Thoracic aorta (tissue), 2 donors: Measurements from ENCODE around the gene DPP6. TPM values are rescaled to one million over a fixed set of nuclear protein-coding genes. Genes with fewer than 3 reads are reported as not detected.

ENCODE experiments used
- ATAC-seq: fragments of 150-250 bp; one replicate; pipeline ENCODE4 v1.8.0; 2017; ENCODE audit warnings: low read depth; ENCODE audit not compliant: insufficient number of reproducible peaks, low FRiP score
- DNase-seq: peaks from one replicate; pipeline ENCODE4 v3.0.0-alpha.2; 2020; ENCODE audit warnings: low spot score
- H3K27ac ChIP-seq, 2 donors: fragments of 200-600 bp; sonication (generic); 1 replicate in 1 of 2; 2 replicates in 1 of 2; pipeline ENCODE4 v1.5.1; 2016; ENCODE audit warnings: mild to moderate bottlenecking in 2 of 2, moderate library complexity in 2 of 2
- H3K27me3 ChIP-seq: fragments of 200-600 bp; sonication (generic); replicated peaks from 2 replicates; pipeline ENCODE4 v1.6.0; 2016; ENCODE audit warnings: mild to moderate bottlenecking; ENCODE audit not compliant: insufficient read depth
- H3K36me3 ChIP-seq: fragments of 200-600 bp; sonication (generic); one replicate; pipeline ENCODE4 v1.5.1; 2016
- H3K4me1 ChIP-seq, 2 donors: fragments of 200-600 bp; sonication (generic); 1 replicate in 1 of 2; 2 replicates in 1 of 2; pipeline versions ENCODE4 v1.5.1 to v1.6.0; 2016; ENCODE audit warnings: low read depth in 2 of 2, mild to moderate bottlenecking in 1 of 2; ENCODE audit not compliant: control insufficient read depth in 1 of 2
- H3K4me3 ChIP-seq: fragments of 200-600 bp; sonication (generic); 2 replicates; pipeline ENCODE4 v1.5.1; 2016; ENCODE audit warnings: mild to moderate bottlenecking
- H3K9me3 ChIP-seq: fragments of 200-600 bp; sonication (generic); 2 replicates; pipeline ENCODE4 v1.5.1; 2016
- total RNA-seq, 2 donors: library from RNA; depleted of rRNA; stranded (reverse); fragments of >200 nt; gene quantifications; one replicate each; pipeline versions ENCODE4 v1.1.0 to v1.2.3, GENCODE V29; 2016
- TF ChIP-seq, protein P1 (sequence below): fragments of 200-600 bp; sonication (generic); IDR thresholded peaks from one replicate; pipeline ENCODE4 v1.5.1; 2019; ENCODE audit warnings: antibody characterized with exemption

The DPP6 gene
- total RNA-seq, 2 donors from 2014 or later: not detected

DNA sequence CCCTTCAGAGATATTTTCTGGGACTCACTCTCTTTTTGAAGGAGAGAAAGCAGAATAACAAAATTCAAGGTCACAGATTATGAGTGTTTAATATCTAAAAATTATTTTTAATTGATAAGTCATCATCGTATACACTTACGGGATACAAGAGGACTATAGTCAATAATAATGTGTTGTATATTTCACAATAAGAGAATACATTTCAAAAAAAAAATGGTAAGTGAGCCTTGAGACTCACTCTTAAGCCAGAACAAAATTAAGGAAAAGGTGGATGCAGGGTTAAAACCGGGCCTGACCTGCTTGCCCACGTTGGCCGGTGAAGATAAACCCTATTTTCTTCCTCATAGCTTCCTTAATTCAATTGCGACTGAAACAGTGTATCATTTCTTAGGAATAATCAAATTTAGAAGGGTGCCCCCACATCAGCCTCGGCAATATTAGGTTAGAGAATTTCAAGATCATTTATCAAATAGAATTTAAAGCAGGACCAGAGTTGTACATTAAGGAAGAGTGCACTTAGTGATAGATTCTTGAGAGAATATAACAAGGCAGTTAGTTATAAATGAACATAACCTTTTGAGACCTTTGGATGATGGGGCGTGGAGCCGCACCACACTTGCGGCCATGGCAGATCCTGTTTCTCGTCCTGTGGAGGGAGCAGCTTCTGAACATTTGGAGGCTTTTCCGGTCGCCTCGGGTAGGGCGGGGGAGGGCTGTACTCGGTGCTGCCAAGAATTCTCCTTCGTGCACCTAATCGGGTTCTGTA lies 628.9 kb downstream of the DPP6 start:
- Histone ChIP-seq H3K4me1 (no peaks in the 10 kb centered on the region), H3K4me3 (no peak overlapping the region), H3K36me3 (no peaks in the 10 kb centered on the region), H3K27ac (no peak overlapping the region), H3K9me3 (no peaks in the 10 kb centered on the region), H3K27me3 (no peaks in the 10 kb centered on the region)
- ATAC-seq (no peak), DNase-seq (no peak)
- TF ChIP-seq, protein P1, sequence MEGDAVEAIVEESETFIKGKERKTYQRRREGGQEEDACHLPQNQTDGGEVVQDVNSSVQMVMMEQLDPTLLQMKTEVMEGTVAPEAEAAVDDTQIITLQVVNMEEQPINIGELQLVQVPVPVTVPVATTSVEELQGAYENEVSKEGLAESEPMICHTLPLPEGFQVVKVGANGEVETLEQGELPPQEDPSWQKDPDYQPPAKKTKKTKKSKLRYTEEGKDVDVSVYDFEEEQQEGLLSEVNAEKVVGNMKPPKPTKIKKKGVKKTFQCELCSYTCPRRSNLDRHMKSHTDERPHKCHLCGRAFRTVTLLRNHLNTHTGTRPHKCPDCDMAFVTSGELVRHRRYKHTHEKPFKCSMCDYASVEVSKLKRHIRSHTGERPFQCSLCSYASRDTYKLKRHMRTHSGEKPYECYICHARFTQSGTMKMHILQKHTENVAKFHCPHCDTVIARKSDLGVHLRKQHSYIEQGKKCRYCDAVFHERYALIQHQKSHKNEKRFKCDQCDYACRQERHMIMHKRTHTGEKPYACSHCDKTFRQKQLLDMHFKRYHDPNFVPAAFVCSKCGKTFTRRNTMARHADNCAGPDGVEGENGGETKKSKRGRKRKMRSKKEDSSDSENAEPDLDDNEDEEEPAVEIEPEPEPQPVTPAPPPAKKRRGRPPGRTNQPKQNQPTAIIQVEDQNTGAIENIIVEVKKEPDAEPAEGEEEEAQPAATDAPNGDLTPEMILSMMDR: no peak

DNA sequence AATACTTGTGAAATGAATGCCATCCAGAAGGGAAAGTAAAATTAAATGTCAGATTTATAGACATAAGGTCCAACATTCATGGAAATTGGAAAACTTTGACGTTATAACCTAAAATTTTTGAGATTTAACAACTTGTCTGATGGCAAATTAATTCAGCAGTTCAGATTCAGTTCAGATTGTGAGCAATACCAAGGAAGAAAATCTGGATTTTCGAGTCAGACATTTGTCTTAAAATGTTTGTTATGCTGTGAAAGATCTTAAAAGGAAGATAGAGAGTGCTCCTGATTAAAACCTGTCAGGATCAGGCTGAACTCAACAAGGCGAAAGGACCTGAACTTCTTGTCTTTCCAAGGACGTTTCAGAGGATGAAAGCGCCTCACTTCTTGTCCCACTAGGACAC lies 629.8 kb downstream of the DPP6 start:
- no peak overlapping the region for H3K4me3 ChIP-seq
- TF ChIP-seq, protein P1: no peak
- H3K36me3 ChIP-seq: no peaks in the 10 kb centered on the region
- H3K4me1 ChIP-seq: no peaks in the 10 kb centered on the region
- no peaks in the 10 kb centered on the region for H3K9me3 ChIP-seq
- no peak overlapping the region for H3K27ac ChIP-seq
- no peaks in the 10 kb centered on the region for H3K27me3 ChIP-seq
- ATAC-seq: no peak
- no peak for DNase-seq

DNA sequence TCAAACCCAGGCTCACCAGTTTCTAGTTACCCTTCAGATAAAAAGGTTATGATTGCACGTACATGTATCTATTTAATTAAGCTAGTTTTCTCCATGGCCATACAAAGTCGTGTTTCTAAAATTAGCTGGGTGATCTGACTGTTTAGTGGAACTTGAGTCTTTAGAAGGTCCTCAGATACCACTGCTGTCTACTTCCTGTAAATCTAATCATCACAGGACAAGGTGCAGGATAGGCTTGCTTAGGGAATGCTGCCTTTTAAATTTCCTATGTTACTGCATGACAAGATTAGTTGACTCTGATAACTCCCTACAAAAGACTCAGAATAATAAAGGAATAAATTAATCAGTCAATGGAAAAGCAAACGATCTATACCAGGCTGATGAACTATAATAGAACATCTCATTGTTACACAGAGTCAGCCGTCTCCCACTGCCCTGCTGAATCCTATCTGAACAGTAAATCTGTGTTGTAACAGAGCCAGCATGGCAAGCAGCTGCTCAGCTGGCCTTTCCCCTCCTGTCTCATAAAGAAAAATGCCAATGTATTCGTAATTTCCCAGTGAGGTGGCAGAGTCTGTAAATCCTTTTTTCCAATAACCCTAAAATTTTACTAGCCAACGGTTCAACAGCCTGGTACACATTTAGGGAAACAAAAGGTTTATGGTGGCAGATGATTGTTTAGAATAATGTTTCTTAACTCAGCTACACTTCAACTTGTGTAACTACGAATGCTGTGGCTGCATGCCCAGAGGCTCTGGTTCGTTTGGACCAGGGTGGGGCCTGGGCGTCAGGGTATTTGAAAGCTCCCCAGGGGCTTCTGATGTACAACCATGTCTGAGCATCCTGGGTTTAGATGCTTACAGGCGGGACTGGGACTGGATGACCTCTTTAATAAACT lies 632.7 kb downstream of the DPP6 start:
- ATAC-seq (no peak), DNase-seq (no peak)
- Histone ChIP-seq H3K36me3 (no peaks in the 10 kb centered on the region), H3K4me3 (no peak overlapping the region), H3K9me3 (no peaks in the 10 kb centered on the region), H3K27me3 (no peaks in the 10 kb centered on the region), H3K4me1 (no peaks in the 10 kb centered on the region), H3K27ac (no peak overlapping the region)
- TF ChIP-seq, protein P1: no peak

DNA sequence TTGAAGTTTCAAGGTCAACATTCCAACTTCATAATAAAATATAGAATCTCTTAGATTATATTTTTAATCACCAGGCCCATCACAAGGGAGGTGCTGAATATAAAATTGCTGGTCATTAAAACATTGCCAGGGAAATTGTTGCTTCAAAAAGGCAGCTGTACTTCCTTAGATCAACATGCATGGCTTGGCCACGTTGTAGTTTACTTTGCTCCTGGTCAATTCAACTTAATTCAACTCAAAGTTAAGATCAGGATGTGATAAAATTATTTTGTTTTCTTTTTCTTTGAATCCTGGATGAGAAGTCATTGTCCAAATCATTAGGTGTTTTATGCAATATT lies 633.3 kb downstream of the DPP6 start:
- TF ChIP-seq, protein P1: no peak
- Histone ChIP-seq H3K4me3 (no peak overlapping the region), H3K36me3 (no peaks in the 10 kb centered on the region), H3K27me3 (no peaks in the 10 kb centered on the region), H3K9me3 (no peaks in the 10 kb centered on the region), H3K27ac (no peak overlapping the region), H3K4me1 (no peaks in the 10 kb centered on the region)
- no peak for DNase-seq
- ATAC-seq: no peak

DNA sequence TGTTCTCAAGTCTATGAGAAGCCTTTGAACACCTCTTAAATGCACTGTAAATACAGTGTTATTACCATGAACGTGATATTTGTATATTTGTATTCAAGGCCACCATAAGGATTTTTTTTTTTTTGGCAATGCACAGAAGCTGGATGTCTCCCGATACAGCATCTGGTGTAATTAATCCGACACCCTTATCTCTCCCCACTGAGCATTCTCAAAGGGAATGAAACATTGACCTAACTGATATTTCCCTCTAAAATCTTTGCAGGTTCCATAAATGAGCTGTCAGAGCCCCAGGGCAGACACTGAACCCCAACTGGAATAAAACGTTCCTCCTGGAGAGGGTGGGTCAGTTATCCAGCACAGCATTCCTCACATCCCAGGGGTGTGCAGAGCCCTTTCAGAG lies 634.1 kb downstream of the DPP6 start:
- H3K4me3 ChIP-seq: no peak overlapping the region
- no peaks in the 10 kb centered on the region for H3K27me3 ChIP-seq
- ATAC-seq: no peak

More for the DNA sequence above, 634.1 kb downstream of the DPP6 start:
- TF ChIP-seq, protein P1: no peak
- no peak for DNase-seq
- Histone ChIP-seq H3K9me3 (no peaks in the 10 kb centered on the region), H3K27ac (no peak overlapping the region), H3K36me3 (no peaks in the 10 kb centered on the region), H3K4me1 (no peaks in the 10 kb centered on the region)
